HCT116 (cell line): ENCODE measurements around the gene KCNK15. TPM values are rescaled to one million over a fixed set of nuclear protein-coding genes. Genes with fewer than 3 reads are reported as not detected.

Experiments
- ATAC-seq: fragments of 200-7000 bp; cut with Tn5 transposase; 2 replicates; pipeline ENCODE4 v1.9.1; 2020; ENCODE audit warnings: mild to moderate bottlenecking, moderate library complexity
- BruUV-seq: library from RNA; stranded (reverse); fragments of 400-500 nt; replicated peaks from 2 replicates; lab custom pipeline; 2021; lab: Mats Ljungman, UMichigan
- CTCF ChIA-PET: fragments of 300-600 bp; sonication (Branson Sonifier 250); formaldehyde crosslinking; loops from one replicate; lab custom pipeline; 2021; ENCODE audit warnings: antibody characterized with exemption; lab: Charles Lee
- POLR2A ChIA-PET: fragments of 300-600, 350-600 bp; sonication (Branson Sonifier 250); formaldehyde crosslinking; loops from one replicate; lab custom pipeline; 2021; ENCODE audit warnings: antibody characterized with exemption; lab: Charles Lee
- RAD21 ChIA-PET, 2 experiments: fragments of 300-600 bp; sonication (Branson Sonifier 250); formaldehyde crosslinking; loops; one replicate each; lab custom pipeline; 2023; ENCODE audit warnings: low total read pairs in 2 of 2; ENCODE audit not compliant: uncharacterized antibody in 2 of 2, unreplicated experiment in 2 of 2, low non-redundant PET in 1 of 2; lab: Charles Lee
- DNase-seq: peaks from one replicate; pipeline ENCODE4 v3.0.0-alpha.2; 2010; ENCODE audit warnings: low read depth, low spot score
- H2AFZ ChIP-seq: fragments of 200-600 bp; shearing (Covaris generic), sonication (generic); 2 replicates; pipeline ENCODE4 v1.6.1; 2017; ENCODE audit warnings: low read depth, mixed run types, mixed read lengths, antibody characterized with exemption, low read length; ENCODE audit not compliant: poor library complexity, severe bottlenecking
- H3K27ac ChIP-seq: 2 replicates; pipeline ENCODE4 v1.5.1; 2012; ENCODE audit warnings: low read depth, low read length
- H3K27me3 ChIP-seq: fragments of 200-600 bp; sonication (generic); 2 replicates; pipeline ENCODE4 v1.6.1; 2016; ENCODE audit warnings: mixed run types, low read length, mixed read lengths; ENCODE audit not compliant: insufficient read depth
- H3K36me3 ChIP-seq, 2 experiments: fragments of 200-500 bp in 1 of 2; fragments of 200-600 bp in 1 of 2; sonication (Bioruptor generic) in 1 of 2; sonication (generic) in 1 of 2; 2 replicates each; pipeline versions ENCODE4 v1.5.1 to v1.6.1; 2014 to 2016; ENCODE audit warnings: low read length in 2 of 2, inconsistent platforms in 1 of 2, mixed read lengths in 1 of 2, mixed run types in 1 of 2; ENCODE audit not compliant: insufficient read depth in 2 of 2, control insufficient read depth in 1 of 2
- H3K4me1 ChIP-seq, 2 experiments: fragments of 200-600 bp in 1 of 2; sonication (generic) in 1 of 2; 2 replicates each; pipeline versions ENCODE4 v1.5.1 to v1.6.1; 2012 to 2017; ENCODE audit warnings: low read length in 2 of 2, inconsistent platforms in 1 of 2, mild to moderate bottlenecking in 1 of 2, mixed read lengths in 1 of 2, mixed run types in 1 of 2, moderate library complexity in 1 of 2; ENCODE audit not compliant: insufficient read depth in 2 of 2, control insufficient read depth in 1 of 2
- H3K4me2 ChIP-seq: fragments of 200-600 bp; sonication (generic); 2 replicates; pipeline ENCODE4 v1.6.1; 2017; ENCODE audit warnings: mixed run types, low read length, mixed read lengths
- H3K4me3 ChIP-seq, 2 experiments: fragments of 200-600 bp in 1 of 2; sonication (generic) in 1 of 2; replicated peaks in 1 of 2; 2 replicates each; pipeline ENCODE4 v1.5.1; 2011 to 2016; ENCODE audit warnings: low read length in 2 of 2, control low read depth in 1 of 2, low read depth in 1 of 2, mild to moderate bottlenecking in 1 of 2, mixed read lengths in 1 of 2, mixed run types in 1 of 2
- H3K79me2 ChIP-seq: fragments of 200-600 bp; sonication (generic); 2 replicates; pipeline ENCODE4 v1.6.1; 2017; ENCODE audit warnings: mild to moderate bottlenecking, mixed run types, low read length, moderate library complexity, mixed read lengths; ENCODE audit not compliant: insufficient read depth
- H3K9ac ChIP-seq: fragments of 200-600 bp; sonication (generic); 2 replicates; pipeline ENCODE4 v1.6.1; 2016; ENCODE audit warnings: low read length, mixed read lengths
- H3K9me2 ChIP-seq: fragments of 200-600 bp; sonication (generic), shearing (Covaris generic); 2 replicates; pipeline ENCODE4 v1.6.1; 2017; ENCODE audit warnings: mixed run types, mild to moderate bottlenecking, moderate library complexity; ENCODE audit not compliant: insufficient read depth
- H3K9me3 ChIP-seq, 2 experiments: fragments of 200-500 bp in 1 of 2; fragments of 200-600 bp in 1 of 2; sonication (Bioruptor generic) in 1 of 2; sonication (generic) in 1 of 2; 2 replicates each; pipeline ENCODE4 v1.6.1; 2014 to 2017; ENCODE audit warnings: low read length in 2 of 2, mixed read lengths in 2 of 2, inconsistent platforms in 1 of 2, low read depth in 1 of 2, mild to moderate bottlenecking in 1 of 2, mixed run types in 1 of 2, moderate library complexity in 1 of 2; ENCODE audit not compliant: control insufficient read depth in 1 of 2, insufficient read depth in 1 of 2
- H4K20me1 ChIP-seq: fragments of 200-600 bp; sonication (generic), shearing (Covaris generic); 2 replicates; pipeline ENCODE4 v1.6.1; 2017; ENCODE audit warnings: mixed run types, mild to moderate bottlenecking, moderate library complexity; ENCODE audit not compliant: insufficient read depth
- ATF3 ChIP-seq: IDR thresholded peaks from 2 replicates; pipeline ENCODE4 v1.6.1; 2012
- CBX3 ChIP-seq: IDR thresholded peaks from 2 replicates; pipeline ENCODE4 v1.6.1; 2012; ENCODE audit warnings: low read depth
- CEBPB ChIP-seq: IDR thresholded peaks from 2 replicates; pipeline ENCODE4 v1.6.1; 2012; ENCODE audit warnings: low read depth
- EGR1 ChIP-seq: IDR thresholded peaks from 2 replicates; pipeline ENCODE4 v1.6.1; 2012; ENCODE audit warnings: low read depth
- ELF1 ChIP-seq: IDR thresholded peaks from 2 replicates; pipeline ENCODE4 v1.6.1; 2012; ENCODE audit warnings: low read depth, borderline replicate concordance
- EZH2 ChIP-seq: fragments of 200-600 bp; sonication (generic); IDR thresholded peaks from 2 replicates; pipeline ENCODE4 v1.6.1; 2017; ENCODE audit warnings: antibody characterized with exemption, mixed run types
- EZH2phosphoT487 ChIP-seq: fragments of 200-600 bp; IDR thresholded peaks from 2 replicates; pipeline ENCODE4 v1.6.1; 2018; ENCODE audit warnings: antibody characterized with exemption, borderline replicate concordance
- JUND ChIP-seq: IDR thresholded peaks from 2 replicates; pipeline ENCODE4 v1.6.1; 2012
- MAX ChIP-seq: IDR thresholded peaks from 2 replicates; pipeline ENCODE4 v1.6.1; 2012
- POLR2A ChIP-seq: IDR thresholded peaks from 2 replicates; pipeline ENCODE4 v1.7.0; 2011; ENCODE audit warnings: borderline replicate concordance; ENCODE audit not compliant: insufficient read depth, insufficient read length; ENCODE audit errors: extremely low read depth
- POLR2AphosphoS5 ChIP-seq: IDR thresholded peaks from 2 replicates; pipeline ENCODE4 v1.6.1; 2011; ENCODE audit warnings: mild to moderate bottlenecking, low read depth, low read length, moderate library complexity
- SP1 ChIP-seq: IDR thresholded peaks from 2 replicates; pipeline ENCODE4 v1.6.1; 2012; ENCODE audit warnings: low read depth
- SRF ChIP-seq: IDR thresholded peaks from 2 replicates; pipeline ENCODE4 v1.6.1; 2012; ENCODE audit warnings: low read depth
- TCF7L2 ChIP-seq: IDR thresholded peaks from 2 replicates; pipeline ENCODE4 v1.7.0; 2011; ENCODE audit warnings: borderline replicate concordance, inconsistent platforms; ENCODE audit not compliant: insufficient read depth, insufficient read length; ENCODE audit errors: extremely low read depth
- ZBTB33 ChIP-seq: IDR thresholded peaks from 2 replicates; pipeline ENCODE4 v1.6.1; 2011; ENCODE audit warnings: mild to moderate bottlenecking, low read length, moderate library complexity; ENCODE audit not compliant: insufficient replicate concordance; ENCODE audit errors: extremely low read depth
- ZNF274 ChIP-seq: fragments of 200-500 bp; sonication (Bioruptor generic); IDR thresholded peaks from 2 replicates; pipeline ENCODE4 v1.6.1; 2014; ENCODE audit warnings: mild to moderate bottlenecking, low read depth, low read length, inconsistent platforms
- intact Hi-C: fragments of 100-400 bp; cut with micrococcal nuclease; formaldehyde crosslinking; loops from 2 replicates; pipeline ENCODE4 v1.10.0; 2022
- total RNA-seq: library from RNA; stranded (reverse); gene quantifications from one replicate; pipeline ENCODE4 v1.2.1, GENCODE V29; 2021; ENCODE audit not compliant: unreplicated experiment
- TF ChIP-seq, protein P1 (sequence below), 3 experiments: fragments of 200-600 bp in 1 of 3; sonication (generic) in 1 of 3; IDR thresholded peaks in 2 of 3; conservative IDR thresholded peaks in 1 of 3; 2 replicates each; pipeline ENCODE4 v1.5.1; 2012 to 2017; ENCODE audit warnings: low read depth in 2 of 3, low read length in 2 of 3, antibody characterized with exemption in 1 of 3, borderline replicate concordance in 1 of 3, control low read depth in 1 of 3, mild to moderate bottlenecking in 1 of 3, mixed read lengths in 1 of 3, mixed run types in 1 of 3, moderate library complexity in 1 of 3; ENCODE audit not compliant: insufficient read depth in 1 of 3

Gene KCNK15
- total RNA-seq, 1 experiment from 2014 or later: not detected

- ChIA-PET POLR2A (no interaction called here), CTCF (no interaction called here)
- H3K4me2 ChIP-seq: no peak overlapping the region
These were observed 34.4 kb upstream of the KCNK15 start for GRCh38 chr20:44711237-44711636.

More at GRCh38 chr20:44711237-44711636, 34.4 kb upstream of the KCNK15 start:
- TF ChIP-seq TCF7L2 (no peak), SRF (no peak), POLR2A (no peak), JUND (no peak), ZNF274 (no peak), MAX (no peak), CBX3 (no peak), POLR2AphosphoS5 (no peak), ATF3 (no peak), EZH2phosphoT487 (no peak), ELF1 (no peak), SP1 (no peak), EGR1 (no peak), EZH2 (no peak), ZBTB33 (no peak), CEBPB (no peak)
- TF ChIP-seq, protein P1, sequence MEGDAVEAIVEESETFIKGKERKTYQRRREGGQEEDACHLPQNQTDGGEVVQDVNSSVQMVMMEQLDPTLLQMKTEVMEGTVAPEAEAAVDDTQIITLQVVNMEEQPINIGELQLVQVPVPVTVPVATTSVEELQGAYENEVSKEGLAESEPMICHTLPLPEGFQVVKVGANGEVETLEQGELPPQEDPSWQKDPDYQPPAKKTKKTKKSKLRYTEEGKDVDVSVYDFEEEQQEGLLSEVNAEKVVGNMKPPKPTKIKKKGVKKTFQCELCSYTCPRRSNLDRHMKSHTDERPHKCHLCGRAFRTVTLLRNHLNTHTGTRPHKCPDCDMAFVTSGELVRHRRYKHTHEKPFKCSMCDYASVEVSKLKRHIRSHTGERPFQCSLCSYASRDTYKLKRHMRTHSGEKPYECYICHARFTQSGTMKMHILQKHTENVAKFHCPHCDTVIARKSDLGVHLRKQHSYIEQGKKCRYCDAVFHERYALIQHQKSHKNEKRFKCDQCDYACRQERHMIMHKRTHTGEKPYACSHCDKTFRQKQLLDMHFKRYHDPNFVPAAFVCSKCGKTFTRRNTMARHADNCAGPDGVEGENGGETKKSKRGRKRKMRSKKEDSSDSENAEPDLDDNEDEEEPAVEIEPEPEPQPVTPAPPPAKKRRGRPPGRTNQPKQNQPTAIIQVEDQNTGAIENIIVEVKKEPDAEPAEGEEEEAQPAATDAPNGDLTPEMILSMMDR (IDR thresholded peaks at IDR 0.05 in 2 of 3, conservative IDR thresholded peaks at IDR 0.05 in 1 of 3; ENCODE audit: borderline replicate concordance in 1 of 3, insufficient read depth in 1 of 3, low read depth in 2 of 3, low read length in 2 of 3): no peak
- TF ChIP-seq, all 23 proteins: peak for 0
- Histone ChIP-seq H3K36me3 (no peaks in the 10 kb centered on the region), H3K27me3 (0 out of 2 replicates have a peak, but pooled peaks cover 3% of the 10 kb centered on the region), H3K9ac (no peak overlapping the region), H3K4me1 (peaks cover 17% of the 10 kb centered on the region in 2 experiments), H2AFZ (no peak overlapping the region), H3K9me3 (no peaks in the 10 kb centered on the region), H3K27ac (no peak overlapping the region), H4K20me1 (no peaks in the 10 kb centered on the region), H3K79me2 (no peaks in the 10 kb centered on the region), H3K9me2 (no peaks in the 10 kb centered on the region), H3K4me3 (no peak overlapping the region)
- intact Hi-C loops: no loop called here
- no TSS peak for BruUV-seq
- RAD21 ChIA-PET: no interaction called here
- ATAC-seq: no peak
- no peak for DNase-seq
